Heart left ventricle (tissue), 16 donors: Measurements from ENCODE around the gene CALR3. TPM values are rescaled to one million over a fixed set of nuclear protein-coding genes. Genes with fewer than 3 reads are reported as not detected.

Source experiments
- ATAC-seq, 4 donors: fragments of 200-7000 bp; cut with Tn5 transposase; one replicate each; pipeline ENCODE4 v1.9.1; 2020 to 2022; ENCODE audit warnings: moderate library complexity in 4 of 4, mild to moderate bottlenecking in 3 of 4, moderate number of reproducible peaks in 1 of 4
- DNase-seq, 5 donors: peaks; one replicate each; pipeline ENCODE4 v3.0.0-alpha.2; 2020
- H3K27ac ChIP-seq, 12 donors: fragments of 200-600 bp; sonication (generic) in 4 of 12; one replicate each; pipeline versions ENCODE4 v1.5.0 to v1.8.0; 2016 to 2022; ENCODE audit warnings: mild to moderate bottlenecking in 2 of 12
- H3K27me3 ChIP-seq, 9 donors: fragments of 200-600 bp; sonication (generic) in 2 of 9; one replicate each; pipeline versions ENCODE4 v1.5.1 to v1.8.0; 2016 to 2022; ENCODE audit warnings: mild to moderate bottlenecking in 3 of 9
- H3K36me3 ChIP-seq, 9 donors: fragments of 200-600 bp; sonication (generic) in 2 of 9; one replicate each; pipeline versions ENCODE4 v1.5.0 to v1.8.0; 2018 to 2022; ENCODE audit warnings: mild to moderate bottlenecking in 2 of 9
- H3K4me1 ChIP-seq, 12 donors: fragments of 200-600 bp; sonication (generic) in 4 of 12; one replicate each; pipeline versions ENCODE4 v1.5.0 to v1.8.0; 2016 to 2022; ENCODE audit warnings: mild to moderate bottlenecking in 3 of 12
- H3K4me3 ChIP-seq, 12 donors: fragments of 200-600 bp; sonication (generic) in 4 of 12; one replicate each; pipeline versions ENCODE4 v1.5.0 to v1.8.0; 2017 to 2022; ENCODE audit warnings: mild to moderate bottlenecking in 9 of 12, moderate library complexity in 4 of 12
- H3K9me3 ChIP-seq, 12 donors: fragments of 200-600 bp; sonication (generic) in 4 of 12; one replicate each; pipeline versions ENCODE4 v1.5.0 to v1.8.0; 2016 to 2022; ENCODE audit warnings: mild to moderate bottlenecking in 1 of 12
- CTCF ChIP-seq, 12 donors: fragments of 200-600 bp; sonication (generic) in 4 of 12; IDR thresholded peaks; one replicate each; pipeline versions ENCODE4 v1.5.0 to v1.8.0; 2018 to 2022; ENCODE audit warnings: antibody characterized with exemption in 12 of 12, mild to moderate bottlenecking in 5 of 12
- POLR2A ChIP-seq, 2 donors: fragments of 450-650 bp; IDR thresholded peaks; one replicate each; pipeline ENCODE4 v1.6.1; 2017; ENCODE audit warnings: antibody characterized with exemption in 2 of 2, mild to moderate bottlenecking in 2 of 2, moderate library complexity in 2 of 2
- WGBS, 4 donors: extraction: QIAGEN DNeasy Blood & Tissue Kit in 2 of 4; methylation state at CpG; one replicate each; pipeline versions ENCODE4 v1.1.5 to v1.1.7; 2013 to 2018; 5-methylcytosine and 5-hydroxymethylcytosine counted together
- intact Hi-C, 10 donors: fragments of 100-400 bp; cut with DNase I; formaldehyde crosslinking; loops; one replicate each; pipeline versions ENCODE4 v1.11.1 to v1.14.2; 2022
- polyA plus RNA-seq, 2 donors: library from polyadenylated mRNA; stranded (reverse); fragments of 200-250 nt; gene quantifications; one replicate each; pipeline ENCODE4 v1.2.3, GENCODE V29; 2013
- total RNA-seq, 9 donors: library from RNA; depleted of rRNA in 2 of 9; stranded (reverse); fragments of >200 nt in 2 of 9; fragmentation: NEBNext Ultra II Directional in 3 of 9; extraction: Animal tissue kit (Norgen Biotek cat#: 25700) in 3 of 9; gene quantifications; one replicate each; pipeline versions ENCODE4 v1.1.0 to v1.2.4, GENCODE V29; 2016 to 2023
- donor health status: ischemic (EF 13 %, LVEDD 7.1; RV severe dilation, severe dysfunction).
- donor health status: healthy with polysubstance abuse.
- donor health status: DM: no; HTN: yes; CAD: no.
- donor health status: DM: no; HTN: no; CAD: no.
- donor health status: ischemic (EF 25% LVEDD 6.9; RV normal size, moderate dysfunction).
- donor health status: ischemic (EF 25% LVEDD 5.7; RV mildly dilated, moderate dysfunction).
- donor health status: healthy.
- donor health status: DM: yes; HTN: yes; CAD: no.
- donor health status: ischemic (EF 35%, LVEDD 5.7; RV mildly dilated, moderate dysfunction).
- donor health status: nonischemic (EF 11% LVEDD 7.7; RV severe dilation, severe dysfunction).
- donor health status: DM: yes; HTN: yes; CAD: no.
- donor health status: PGD.
- donor health status: ischemic (EF 29% LVEDD 5.4; RV normal size, mild dysfunction).
- donor health status: nonischemic (EF 23%, LVEDD 6.1; RV moderate dilation, normal function).

CALR3 gene
- total and polyA plus RNA-seq, 11 donors, result not detected

GRCh38 chr19:16456652-16457194 lies 39.2 kb downstream of the CALR3 start:
- H3K4me1 ChIP-seq, result peaks cover 23 to 94% (median 65%) of the 10 kb centered on the region in 12 donors
- H3K27me3 ChIP-seq, result no peaks in the 10 kb centered on the region
- TF ChIP-seq CTCF (IDR thresholded peaks at IDR 0.05) (no peak), POLR2A (IDR thresholded peaks at IDR 0.05) (no peak)
- H3K27ac ChIP-seq, result peak overlapping the region; percentile 71 to 95 (median 78)
- no peaks in the 10 kb centered on the region for H3K9me3 ChIP-seq
- 48 to 58% (median 52%) methylated on average over 11 of the region's 11 CpGs for WGBS, 4 donors
- intact Hi-C loops, result no loop called here
- no peak for ATAC-seq
- H3K36me3 ChIP-seq, result no peaks in the 10 kb centered on the region
- peak overlapping the region in 7 of 12 donors; percentile 9 to 32 (median 17) for H3K4me3 ChIP-seq
- DNase-seq, result no peak

GRCh38 chr19:16455489-16455888 lies 40.5 kb downstream of the CALR3 start:
- no peak for ATAC-seq
- WGBS, 4 donors, result 89 to 97% (median 94%) methylated on average over 4 to 5 of the region's 5 CpGs
- no peak for TF ChIP-seq POLR2A (IDR thresholded peaks at IDR 0.05)
- no peak for TF ChIP-seq CTCF (IDR thresholded peaks at IDR 0.05)
- Histone ChIP-seq H3K9me3 (no peaks in the 10 kb centered on the region), H3K4me1 (peaks cover 23 to 88% (median 63%) of the 10 kb centered on the region in 12 donors), H3K36me3 (no peaks in the 10 kb centered on the region), H3K27me3 (no peaks in the 10 kb centered on the region), H3K4me3 (no peak overlapping the region), H3K27ac (peak overlapping the region in 6 of 12 donors; percentile 70 to 94 (median 80))
- no peak for DNase-seq
- intact Hi-C loops, result no loop called here

- DNase-seq, result no peak
- Histone ChIP-seq H3K27ac (peak overlapping the region in 11 of 12 donors; percentile 35 to 94 (median 67)), H3K9me3 (no peaks in the 10 kb centered on the region), H3K36me3 (no peaks in the 10 kb centered on the region), H3K4me1 (peaks cover 23 to 85% (median 62%) of the 10 kb centered on the region in 12 donors), H3K4me3 (no peak overlapping the region), H3K27me3 (no peaks in the 10 kb centered on the region)
- intact Hi-C loops, result no loop called here
- ATAC-seq, result no peak
- 47 to 58% (median 50%) methylated on average over 10 of the region's 10 CpGs for WGBS, 4 donors
- no peak for TF ChIP-seq CTCF (IDR thresholded peaks at IDR 0.05)
- TF ChIP-seq POLR2A (IDR thresholded peaks at IDR 0.05), result no peak
Observed at GRCh38 chr19:16454351-16454918, 41.5 kb downstream of the CALR3 start.

GRCh38 chr19:16452325-16452724 lies 43.6 kb downstream of the CALR3 start:
- Histone ChIP-seq H3K4me3 (no peak overlapping the region), H3K36me3 (no peaks in the 10 kb centered on the region), H3K27me3 (no peaks in the 10 kb centered on the region), H3K9me3 (no peaks in the 10 kb centered on the region), H3K27ac (peak overlapping the region in 9 of 12 donors; percentile 2 to 76 (median 44)), H3K4me1 (peaks cover 14 to 77% (median 48%) of the 10 kb centered on the region in 12 donors)
- ATAC-seq (no peak), DNase-seq (no peak)
- TF ChIP-seq POLR2A (IDR thresholded peaks at IDR 0.05) (no peak), CTCF (IDR thresholded peaks at IDR 0.05) (no peak)
- intact Hi-C loops, result no loop called here
- WGBS, 4 donors, result 46 to 65% (median 59%) methylated on average over 8 of the region's 8 CpGs
